Measurements from ENCODE around the gene OR4E2. TPM values are rescaled to one million over a fixed set of nuclear protein-coding genes. Genes with fewer than 3 reads are reported as not detected.
"Not testable (repeated sequence)": the region's sequence is repeated elsewhere in the genome, so short reads cannot be mapped to it uniquely, and the experiment has no call there.

Gene OR4E2
- total RNA-seq = not detected

- TF ChIP-seq POLR2A (IDR thresholded peaks at IDR 0.05) (no peak), CTCF (IDR thresholded peaks at IDR 0.05) (no peak)
- WGBS, 2 donors = 67 to 68% methylated on average over 2 of the region's 2 CpGs
- intact Hi-C loops (cut with DNase I; ENCODE audit: low total_unique reads) = no loop called here
- DNase-seq (ENCODE audit: low spot score in 2 of 2) = no peak
- H3K4me3 ChIP-seq (ENCODE audit: low read depth, poor library complexity, severe bottlenecking) = no peak within 1 kb of the TSS
Observed at GRCh38 chr14:21653331-21653885, at the start of gene OR4E2. TSS of gene OR4E2 (plus strand) at chr14:21653835. CDS start at chr14:21665083, 11,248 bp downstream.

- 81 to 83% methylated on average over 6 of the region's 6 CpGs for WGBS, 2 donors
- TF ChIP-seq POLR2A (IDR thresholded peaks at IDR 0.05) = no peak
- no peak for TF ChIP-seq CTCF (IDR thresholded peaks at IDR 0.05)
- no peak for DNase-seq (ENCODE audit: low spot score in 2 of 2)
- H3K4me3 ChIP-seq (ENCODE audit: low read depth, poor library complexity, severe bottlenecking) = no peak overlapping the region
- intact Hi-C loops (cut with DNase I; ENCODE audit: low total_unique reads) = no loop called here
Observed at GRCh38 chr14:21612324-21612723, 41.3 kb upstream of the OR4E2 start.

GRCh38 chr14:21614240-21614639 lies 39.4 kb upstream of the OR4E2 start:
- WGBS, 2 donors = 29 to 41% methylated on average over 1 of the region's 1 CpG
- TF ChIP-seq POLR2A (IDR thresholded peaks at IDR 0.05) (no peak), CTCF (IDR thresholded peaks at IDR 0.05) (no peak)
- intact Hi-C loops (cut with DNase I; ENCODE audit: low total_unique reads) = no loop called here
- no peak overlapping the region for H3K4me3 ChIP-seq (ENCODE audit: low read depth, poor library complexity, severe bottlenecking)
- DNase-seq (ENCODE audit: low spot score in 2 of 2) = no peak

- DNase-seq (ENCODE audit: low spot score in 2 of 2) = no peak
- TF ChIP-seq CTCF (IDR thresholded peaks at IDR 0.05) (no peak), POLR2A (IDR thresholded peaks at IDR 0.05) (no peak)
- H3K4me3 ChIP-seq (ENCODE audit: low read depth, poor library complexity, severe bottlenecking) = no peak overlapping the region
- WGBS, 2 donors = 64 to 73% methylated on average over 8 of the region's 8 CpGs
- intact Hi-C loops (cut with DNase I; ENCODE audit: low total_unique reads) = no loop called here
Observed at GRCh38 chr14:21617614-21618013, 36.0 kb upstream of the OR4E2 start.

GRCh38 chr14:21626491-21627230 lies 27.0 kb upstream of the OR4E2 start:
- H3K4me3 ChIP-seq (ENCODE audit: low read depth, poor library complexity, severe bottlenecking) = no peak overlapping the region
- WGBS, 2 donors = 60 to 62% methylated on average over 3 of the region's 3 CpGs
- intact Hi-C loops (cut with DNase I; ENCODE audit: low total_unique reads) = no loop called here
- TF ChIP-seq CTCF (IDR thresholded peaks at IDR 0.05) (no peak), POLR2A (IDR thresholded peaks at IDR 0.05) (no peak)
- DNase-seq (ENCODE audit: low spot score in 2 of 2) = no peak

- WGBS, 2 donors = 92 to 94% methylated on average over 1 of the region's 1 CpG
- DNase-seq (ENCODE audit: low spot score in 2 of 2); H3K4me3 ChIP-seq (ENCODE audit: low read depth, poor library complexity, severe bottlenecking): not testable (repeated sequence)
- intact Hi-C loops (cut with DNase I; ENCODE audit: low total_unique reads) = loop anchor here (5.0 kb wide), 1 partner anchor 472 kb away; no protein-coding TSS in a partner anchor
Observed at GRCh38 chr14:21630503-21630902, 23.1 kb upstream of the OR4E2 start.
